GM12878 (cell line): Measurements from ENCODE around the gene DYNC2LI1. TPM values are rescaled to one million over a fixed set of nuclear protein-coding genes. Genes with fewer than 3 reads are reported as not detected.

Experiments
- ATAC-seq: fragments of 200-7000 bp; cut with Tn5 transposase; 3 replicates; pipeline ENCODE4 v1.9.1; 2020; ENCODE audit warnings: mild to moderate bottlenecking, moderate library complexity
- BruUV-seq: library from RNA; stranded (reverse); fragments of 400-500 nt; replicated peaks from 2 replicates; lab custom pipeline; 2021; lab: Mats Ljungman, UMichigan
- CTCF ChIA-PET: fragments of 300-600 bp; sonication (Branson Sonifier 250); formaldehyde crosslinking; extraction: SDS; loops from one replicate; lab custom pipeline; 2021; ENCODE audit warnings: inconsistent platforms; lab: Yijun Ruan, JAX
- POLR2A ChIA-PET: fragments of 350-600 bp; formaldehyde crosslinking; extraction: SDS; loops from one replicate; lab custom pipeline; 2021; ENCODE audit warnings: inconsistent platforms; lab: Charles Lee
- RAD21 ChIA-PET: fragments of 300-600 bp; sonication (Branson Sonifier 250); formaldehyde crosslinking; loops from one replicate; lab custom pipeline; 2023; ENCODE audit warnings: antibody characterized with exemption; ENCODE audit not compliant: unreplicated experiment; lab: Charles Lee
- SMC1A ChIA-PET: fragments of 300-600 bp; sonication (Branson Sonifier 250); formaldehyde crosslinking; loops from one replicate; lab custom pipeline; 2023; ENCODE audit not compliant: unreplicated experiment, uncharacterized antibody; lab: Charles Lee
- DNase-seq: peaks from one replicate; pipeline ENCODE4 v3.0.0-alpha.2; 2011; ENCODE audit warnings: low read depth, low spot score
- FAIRE-seq: peaks from 3 replicates; lab custom pipeline; 2011; peaks lifted over from hg19 to GRCh38; lab: Jason Lieb, UNC
- H2AFZ ChIP-seq: 2 replicates; pipeline ENCODE4 v1.6.0; 2011; ENCODE audit warnings: low read depth, low read length, control low read depth; ENCODE audit not compliant: control insufficient read depth
- H3K27ac ChIP-seq: 2 replicates; pipeline ENCODE4 v1.5.1; 2011; ENCODE audit warnings: control low read depth; ENCODE audit not compliant: control insufficient read depth, insufficient read depth
- H3K27me3 ChIP-seq, 2 experiments: replicated peaks in 1 of 2; 2 replicates each; pipeline versions ENCODE4 v1.6.0 to v1.6.1; 2011; ENCODE audit warnings: low read length in 1 of 2; ENCODE audit not compliant: control insufficient read depth in 2 of 2, insufficient read depth in 2 of 2
- H3K36me3 ChIP-seq, 2 experiments: 2 replicates each; pipeline ENCODE4 v1.5.1; 2011; ENCODE audit warnings: low read length in 1 of 2; ENCODE audit not compliant: control insufficient read depth in 2 of 2, insufficient read depth in 2 of 2
- H3K4me1 ChIP-seq: 2 replicates; pipeline ENCODE4 v1.6.1; 2011; ENCODE audit warnings: mild to moderate bottlenecking, low read length, moderate library complexity, mixed read lengths; ENCODE audit not compliant: control insufficient read depth, insufficient read depth
- H3K4me2 ChIP-seq: 2 replicates; pipeline ENCODE4 v1.6.0; 2011; ENCODE audit warnings: control low read depth; ENCODE audit not compliant: control insufficient read depth, insufficient read depth
- H3K4me3 ChIP-seq: fragments of 200-600 bp; sonication (generic); 2 replicates; pipeline ENCODE4 v1.5.1; 2016
- H3K79me2 ChIP-seq: 2 replicates; pipeline ENCODE4 v1.6.0; 2011; ENCODE audit warnings: low read length; ENCODE audit not compliant: control insufficient read depth, insufficient read depth
- H3K9ac ChIP-seq: 2 replicates; pipeline ENCODE4 v1.8.0; 2011; ENCODE audit warnings: low read length, control low read depth, mixed read lengths; ENCODE audit not compliant: control insufficient read depth, insufficient read depth
- H3K9me3 ChIP-seq: replicated peaks from 3 replicates; pipeline ENCODE4 v1.5.1; 2011; ENCODE audit warnings: mild to moderate bottlenecking, low read length; ENCODE audit not compliant: control insufficient read depth, insufficient read depth
- H4K20me1 ChIP-seq: 2 replicates; pipeline ENCODE4 v1.6.0; 2011; ENCODE audit not compliant: control insufficient read depth, insufficient read depth
- JUNB ChIP-seq: IDR thresholded peaks from 2 replicates; pipeline ENCODE4 v1.6.1; 2016; ENCODE audit warnings: antibody characterized with exemption, mild to moderate bottlenecking
- KAT2A ChIP-seq: conservative IDR thresholded peaks from 2 replicates; pipeline ENCODE4 v1.6.1; 2011; ENCODE audit warnings: low read depth, low read length; ENCODE audit not compliant: control insufficient read depth
- NRF1 ChIP-seq: conservative IDR thresholded peaks from 2 replicates; pipeline ENCODE4 v1.6.1; 2011; ENCODE audit warnings: mild to moderate bottlenecking, low read depth, low read length, improper control_type of control experiment
- RCOR1 ChIP-seq: conservative IDR thresholded peaks from 2 replicates; pipeline ENCODE4 v1.6.1; 2012; ENCODE audit warnings: low read depth, low read length, improper control_type of control experiment
- RFX5 ChIP-seq: IDR thresholded peaks from 2 replicates; pipeline ENCODE4 v1.6.1; 2011; ENCODE audit warnings: low read depth, low read length, improper control_type of control experiment
- SREBF2 ChIP-seq: IDR thresholded peaks from 2 replicates; pipeline ENCODE4 v1.6.1; 2012; ENCODE audit warnings: mild to moderate bottlenecking, low read length
- WGBS: methylation state at CpG from one replicate; pipeline ENCODE4 v1.1.6; 2016; ENCODE audit warnings: low lambda C conversion rate; ENCODE audit not compliant: insufficient replicate concordance, insufficient coverage; ENCODE audit errors: missing lambda C conversion rate; 5-methylcytosine and 5-hydroxymethylcytosine counted together
- in situ Hi-C: fragments of 300-500 bp; cut with MboI; formaldehyde crosslinking; loops from 9 replicates; pipeline ENCODE4 v1.14.3; 2018; ENCODE audit warnings: mixed read lengths
- intact Hi-C: fragments of 100-400 bp; cut with micrococcal nuclease; formaldehyde crosslinking; loops from one replicate; pipeline ENCODE4 v1.14.2; 2022; ENCODE audit not compliant: unreplicated experiment
- polyA plus RNA-seq, 11 experiments: library from polyadenylated mRNA; depleted of rRNA in 4 of 11; unstranded in 6 of 11; stranded (reverse) in 5 of 11; fragments of >200 nt; fragmentation: Nextera tagmentation in 4 of 11; fragmentation: Illumina TruSeq in 1 of 11; extraction: Ambion mirVana in 4 of 11; extraction: Trizol in 1 of 11; gene quantifications; 1 replicate in 1 of 11; 2 replicates in 10 of 11; pipeline versions ENCODE4 v1.2.1 to v1.2.3, GENCODE V29; 2011 to 2016; ENCODE audit warnings: inconsistent platforms in 2 of 11, missing spikeins in 2 of 11, low read depth in 1 of 11
- total RNA-seq, 4 experiments: library from RNA; depleted of rRNA in 3 of 4; stranded (reverse); fragments of >200 nt in 3 of 4; fragmentation: Illumina TruSeq in 1 of 4; extraction: Trizol in 1 of 4; gene quantifications; 2 replicates each; pipeline versions ENCODE4 v1.2.1 to v1.2.3, GENCODE V29; 2013 to 2021
- TF ChIP-seq, protein P1 (sequence below): fragments of 450-650 bp; IDR thresholded peaks from 2 replicates; pipeline ENCODE4 v1.6.1; 2018; ENCODE audit warnings: borderline replicate concordance, mild to moderate bottlenecking; ENCODE audit not compliant: partially characterized antibody
- TF ChIP-seq, protein P2 (sequence below): IDR thresholded peaks from 2 replicates; pipeline ENCODE4 v1.6.1; 2012; ENCODE audit warnings: improper control_type of control experiment, low read depth, low read length; ENCODE audit not compliant: insufficient replicate concordance

DYNC2LI1 gene
- total and polyA plus RNA-seq, 10 of the 15 experiments (the other 5 are each of a cell fraction or from before 2014, with no cell fraction given): 9.5 to 27.3 (median 19.3) TPM

DNA sequence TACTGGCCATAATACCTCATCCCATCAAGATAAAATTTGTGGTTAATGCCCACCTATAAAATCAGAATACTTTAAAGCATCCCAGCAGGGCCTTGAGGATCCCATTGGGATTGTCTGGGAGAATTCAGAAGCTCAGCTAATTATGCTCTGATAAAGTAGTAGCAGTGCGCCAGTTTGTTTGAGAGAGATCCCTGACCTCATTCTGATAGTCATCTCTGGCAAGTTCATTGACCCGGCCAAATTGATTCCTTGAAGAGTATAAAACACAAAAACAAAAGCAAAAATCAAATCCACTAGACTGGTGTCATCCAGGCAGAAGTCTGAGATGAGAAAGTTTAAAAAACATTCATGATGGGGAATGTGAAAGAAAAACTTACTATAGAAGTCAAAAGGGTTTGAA lies 50.7 kb downstream of the DYNC2LI1 start:
- no peak overlapping the region for H3K4me3 ChIP-seq
- no peak overlapping the region for H3K27ac ChIP-seq
- SMC1A ChIA-PET: no interaction called here
- intact Hi-C loops (no loop called here), in situ Hi-C loops (no loop called here)
- H3K27me3 ChIP-seq: no peaks in the 10 kb centered on the region
- H3K79me2 ChIP-seq: no peaks in the 10 kb centered on the region
- FAIRE-seq (no peak), DNase-seq (no peak), ATAC-seq (no peak)
- H3K36me3 ChIP-seq: no peaks in the 10 kb centered on the region
- no TSS peak for BruUV-seq
- RAD21 ChIA-PET: no interaction called here
- no peaks in the 10 kb centered on the region for H3K4me1 ChIP-seq
- POLR2A ChIA-PET: no interaction called here
- H3K9ac ChIP-seq: no peak overlapping the region
- no peak for TF ChIP-seq NRF1
- TF ChIP-seq, protein P1, sequence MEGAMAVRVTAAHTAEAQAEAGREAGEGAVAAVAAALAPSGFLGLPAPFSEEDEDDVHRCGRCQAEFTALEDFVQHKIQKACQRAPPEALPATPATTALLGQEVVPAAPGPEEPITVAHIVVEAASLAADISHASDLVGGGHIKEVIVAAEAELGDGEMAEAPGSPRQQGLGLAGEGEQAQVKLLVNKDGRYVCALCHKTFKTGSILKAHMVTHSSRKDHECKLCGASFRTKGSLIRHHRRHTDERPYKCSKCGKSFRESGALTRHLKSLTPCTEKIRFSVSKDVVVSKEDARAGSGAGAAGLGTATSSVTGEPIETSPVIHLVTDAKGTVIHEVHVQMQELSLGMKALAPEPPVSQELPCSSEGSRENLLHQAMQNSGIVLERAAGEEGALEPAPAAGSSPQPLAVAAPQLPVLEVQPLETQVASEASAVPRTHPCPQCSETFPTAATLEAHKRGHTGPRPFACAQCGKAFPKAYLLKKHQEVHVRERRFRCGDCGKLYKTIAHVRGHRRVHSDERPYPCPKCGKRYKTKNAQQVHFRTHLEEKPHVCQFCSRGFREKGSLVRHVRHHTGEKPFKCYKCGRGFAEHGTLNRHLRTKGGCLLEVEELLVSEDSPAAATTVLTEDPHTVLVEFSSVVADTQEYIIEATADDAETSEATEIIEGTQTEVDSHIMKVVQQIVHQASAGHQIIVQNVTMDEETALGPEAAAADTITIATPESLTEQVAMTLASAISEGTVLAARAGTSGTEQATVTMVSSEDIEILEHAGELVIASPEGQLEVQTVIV: no peak
- no peak for TF ChIP-seq RCOR1
- WGBS: 50% methylated on average over 2 of the region's 2 CpGs
- H3K9me3 ChIP-seq: no peaks in the 10 kb centered on the region
- H4K20me1 ChIP-seq: no peaks in the 10 kb centered on the region
- no peak overlapping the region for H3K4me2 ChIP-seq
- CTCF ChIA-PET: no interaction called here
- no peak overlapping the region for H2AFZ ChIP-seq

DNA sequence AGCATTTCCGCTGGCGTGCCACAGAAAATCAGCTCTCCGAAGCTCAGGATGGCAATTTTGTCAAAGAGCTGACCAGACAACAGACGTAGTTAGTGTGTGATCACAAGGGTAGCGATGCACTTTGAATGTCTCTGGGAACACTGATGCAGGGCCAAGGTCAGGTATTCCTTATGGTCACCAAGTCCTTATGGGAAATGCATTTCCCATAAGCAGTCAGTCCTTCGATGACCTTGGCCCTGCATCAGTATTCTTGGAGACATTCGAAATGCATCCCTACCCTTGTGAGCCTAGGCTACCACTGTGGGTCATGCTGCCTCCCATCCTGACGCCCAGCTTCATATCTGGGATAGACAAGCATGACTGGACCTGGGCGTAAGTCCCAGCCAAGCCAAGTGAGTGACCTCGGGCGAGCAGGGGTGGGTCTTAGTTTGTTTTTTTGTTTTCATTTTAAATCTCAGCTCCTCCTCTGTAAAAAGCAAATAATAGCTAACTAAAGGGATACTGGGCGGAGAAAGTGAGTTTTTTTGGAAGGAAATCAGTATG lies 51.2 kb downstream of the DYNC2LI1 start:
- CTCF ChIA-PET: no interaction called here

More for the DNA sequence above, 51.2 kb downstream of the DYNC2LI1 start:
- Histone ChIP-seq H3K27ac (no peak overlapping the region), H2AFZ (no peak overlapping the region), H3K9me3 (no peaks in the 10 kb centered on the region), H4K20me1 (no peaks in the 10 kb centered on the region), H3K4me1 (no peaks in the 10 kb centered on the region), H3K4me2 (no peak overlapping the region), H3K27me3 (no peaks in the 10 kb centered on the region), H3K9ac (no peak overlapping the region), H3K36me3 (no peaks in the 10 kb centered on the region), H3K79me2 (no peaks in the 10 kb centered on the region), H3K4me3 (no peak overlapping the region)
- FAIRE-seq: no peak
- POLR2A ChIA-PET: interaction anchor here (0.6 to 0.7 kb wide), 2 partner anchors 73 to 1041 kb away, joined by 3 read pairs; no protein-coding TSS in a partner anchor
- in situ Hi-C loops (no loop called here), intact Hi-C loops (no loop called here)
- SMC1A ChIA-PET: interaction anchor here (0.8 kb wide), 1 partner anchor 432 kb away, joined by 6 read pairs; no protein-coding TSS in a partner anchor
- BruUV-seq: no TSS peak
- DNase-seq: no peak
- no peak for ATAC-seq
- TF ChIP-seq JUNB: no peak
- TF ChIP-seq RFX5: no peak
- TF ChIP-seq KAT2A: no peak
- no peak for TF ChIP-seq SREBF2
- TF ChIP-seq, protein P2, sequence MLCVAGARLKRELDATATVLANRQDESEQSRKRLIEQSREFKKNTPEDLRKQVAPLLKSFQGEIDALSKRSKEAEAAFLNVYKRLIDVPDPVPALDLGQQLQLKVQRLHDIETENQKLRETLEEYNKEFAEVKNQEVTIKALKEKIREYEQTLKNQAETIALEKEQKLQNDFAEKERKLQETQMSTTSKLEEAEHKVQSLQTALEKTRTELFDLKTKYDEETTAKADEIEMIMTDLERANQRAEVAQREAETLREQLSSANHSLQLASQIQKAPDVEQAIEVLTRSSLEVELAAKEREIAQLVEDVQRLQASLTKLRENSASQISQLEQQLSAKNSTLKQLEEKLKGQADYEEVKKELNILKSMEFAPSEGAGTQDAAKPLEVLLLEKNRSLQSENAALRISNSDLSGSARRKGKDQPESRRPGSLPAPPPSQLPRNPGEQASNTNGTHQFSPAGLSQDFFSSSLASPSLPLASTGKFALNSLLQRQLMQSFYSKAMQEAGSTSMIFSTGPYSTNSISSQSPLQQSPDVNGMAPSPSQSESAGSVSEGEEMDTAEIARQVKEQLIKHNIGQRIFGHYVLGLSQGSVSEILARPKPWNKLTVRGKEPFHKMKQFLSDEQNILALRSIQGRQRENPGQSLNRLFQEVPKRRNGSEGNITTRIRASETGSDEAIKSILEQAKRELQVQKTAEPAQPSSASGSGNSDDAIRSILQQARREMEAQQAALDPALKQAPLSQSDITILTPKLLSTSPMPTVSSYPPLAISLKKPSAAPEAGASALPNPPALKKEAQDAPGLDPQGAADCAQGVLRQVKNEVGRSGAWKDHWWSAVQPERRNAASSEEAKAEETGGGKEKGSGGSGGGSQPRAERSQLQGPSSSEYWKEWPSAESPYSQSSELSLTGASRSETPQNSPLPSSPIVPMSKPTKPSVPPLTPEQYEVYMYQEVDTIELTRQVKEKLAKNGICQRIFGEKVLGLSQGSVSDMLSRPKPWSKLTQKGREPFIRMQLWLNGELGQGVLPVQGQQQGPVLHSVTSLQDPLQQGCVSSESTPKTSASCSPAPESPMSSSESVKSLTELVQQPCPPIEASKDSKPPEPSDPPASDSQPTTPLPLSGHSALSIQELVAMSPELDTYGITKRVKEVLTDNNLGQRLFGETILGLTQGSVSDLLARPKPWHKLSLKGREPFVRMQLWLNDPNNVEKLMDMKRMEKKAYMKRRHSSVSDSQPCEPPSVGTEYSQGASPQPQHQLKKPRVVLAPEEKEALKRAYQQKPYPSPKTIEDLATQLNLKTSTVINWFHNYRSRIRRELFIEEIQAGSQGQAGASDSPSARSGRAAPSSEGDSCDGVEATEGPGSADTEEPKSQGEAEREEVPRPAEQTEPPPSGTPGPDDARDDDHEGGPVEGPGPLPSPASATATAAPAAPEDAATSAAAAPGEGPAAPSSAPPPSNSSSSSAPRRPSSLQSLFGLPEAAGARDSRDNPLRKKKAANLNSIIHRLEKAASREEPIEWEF: no peak
- 39% methylated on average over 12 of the region's 12 CpGs for WGBS
- RAD21 ChIA-PET: no interaction called here
